Skeletal muscle tissue (tissue), 4 donors: ENCODE results near the gene RARRES1. TPM values are rescaled to one million over a fixed set of nuclear protein-coding genes. Genes with fewer than 3 reads are reported as not detected.
A peak's percentile ranks its signal among the peaks of the same experiment; 100 is the strongest.

Source experiments
- H3K27ac ChIP-seq: one replicate; pipeline ENCODE4 v1.7.0; 2013; ENCODE audit warnings: mild to moderate bottlenecking, low read depth, low read length, inconsistent platforms
- H3K27me3 ChIP-seq, 3 donors: one replicate each; pipeline ENCODE4 v1.7.0; 2013; ENCODE audit warnings: low read length in 3 of 3; ENCODE audit not compliant: control insufficient read depth in 3 of 3, insufficient read depth in 3 of 3
- H3K36me3 ChIP-seq, 3 donors: one replicate each; pipeline ENCODE4 v1.7.0; 2013; ENCODE audit warnings: low read length in 3 of 3; ENCODE audit not compliant: control insufficient read depth in 3 of 3, insufficient read depth in 3 of 3
- H3K4me1 ChIP-seq, 3 donors: one replicate each; pipeline ENCODE4 v1.7.0; 2013; ENCODE audit warnings: low read length in 3 of 3, mild to moderate bottlenecking in 3 of 3; ENCODE audit not compliant: control insufficient read depth in 3 of 3, insufficient read depth in 3 of 3
- H3K4me3 ChIP-seq, 3 donors: one replicate each; pipeline ENCODE4 v1.7.0; 2013; ENCODE audit warnings: low read length in 3 of 3
- H3K9ac ChIP-seq, 3 donors: one replicate each; pipeline ENCODE4 v1.7.0; 2013; ENCODE audit warnings: low read length in 3 of 3, mild to moderate bottlenecking in 3 of 3, moderate library complexity in 2 of 3, low read depth in 1 of 3
- H3K9me3 ChIP-seq, 3 donors: one replicate each; pipeline ENCODE4 v1.7.0; 2013; ENCODE audit warnings: low read length in 3 of 3; ENCODE audit not compliant: control insufficient read depth in 3 of 3
- total RNA-seq: library from RNA; depleted of rRNA; stranded (reverse); fragments of >200 nt; gene quantifications from one replicate; pipeline ENCODE4 v1.2.3, GENCODE V29; 2014
- donor health status: Osteomylitis.

RARRES1 gene
- total RNA-seq, 1 donor from 2014 or later = 1.6 TPM

DNA sequence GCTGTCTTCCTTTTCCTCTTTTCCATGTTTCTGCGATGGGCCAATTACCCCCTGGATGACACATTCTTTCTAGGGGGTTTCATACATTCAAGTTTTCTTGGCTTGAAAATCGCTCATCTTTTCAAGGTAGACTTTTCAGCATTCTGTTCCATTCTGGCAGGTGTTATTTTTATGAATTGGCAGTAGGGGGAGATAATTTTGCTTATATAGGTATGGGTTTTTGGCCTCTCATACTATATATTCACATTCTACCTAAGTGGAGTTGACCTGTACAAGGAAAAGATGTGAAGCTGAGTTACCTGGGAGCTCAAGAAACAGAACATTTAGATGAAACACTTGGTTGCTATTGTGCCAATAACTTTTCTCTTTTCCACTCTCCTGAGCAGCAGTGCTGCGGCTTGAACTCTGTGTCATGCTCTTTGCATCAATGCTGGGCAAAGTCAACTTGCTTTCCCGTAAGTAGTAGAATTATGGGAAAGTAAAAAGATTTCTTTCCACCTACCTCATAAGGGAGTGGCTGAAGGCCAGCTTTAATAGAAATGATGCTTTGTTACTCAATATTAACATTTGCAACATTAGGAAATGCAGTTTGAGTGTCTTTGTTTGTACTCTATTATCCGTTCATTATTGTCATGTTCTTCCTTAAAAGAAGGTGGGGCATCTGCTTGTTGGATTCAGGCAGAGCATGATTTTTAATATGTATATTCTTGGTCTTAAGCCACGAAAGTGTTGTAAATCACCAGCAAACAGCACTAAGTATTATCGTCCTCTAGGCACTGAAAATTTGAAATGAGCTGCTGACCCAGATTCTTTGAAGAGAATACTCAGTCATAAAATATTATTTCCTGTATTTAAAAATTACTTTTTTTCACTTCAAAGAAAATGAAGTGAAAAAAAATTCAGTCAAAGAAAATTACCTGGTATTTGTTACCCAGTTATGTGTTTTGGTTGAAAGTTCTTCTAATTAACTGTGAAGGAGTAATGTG lies 41.9 kb upstream of the RARRES1 start:
- no peak overlapping the region for H3K27ac ChIP-seq
- no peak overlapping the region for H3K4me3 ChIP-seq

DNA sequence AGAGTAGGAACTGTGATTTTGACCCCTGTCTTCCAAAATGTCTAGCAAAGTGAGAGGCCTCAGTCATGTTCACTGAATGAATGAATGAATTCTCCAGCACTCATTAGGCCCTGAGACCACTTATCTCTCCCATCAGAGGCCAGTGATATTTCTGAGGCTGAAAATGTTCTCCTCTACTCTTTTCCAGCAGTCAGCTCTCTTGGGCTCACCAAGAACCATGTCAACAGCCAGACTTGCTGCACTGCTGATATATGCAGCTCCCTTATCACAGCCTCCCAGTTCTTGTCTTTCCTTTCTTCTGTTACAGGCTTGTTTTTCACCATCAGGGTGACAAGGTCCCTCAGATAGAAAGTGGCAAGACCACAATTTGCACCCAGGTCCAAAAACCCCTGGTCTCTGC lies 40.9 kb upstream of the RARRES1 start:
- no peaks in the 10 kb centered on the region for H3K27me3 ChIP-seq
- H3K4me3 ChIP-seq = no peak overlapping the region
- H3K27ac ChIP-seq = no peak overlapping the region
- H3K9me3 ChIP-seq = no peaks in the 10 kb centered on the region
- H3K36me3 ChIP-seq = no peaks in the 10 kb centered on the region
- H3K9ac ChIP-seq = no peak overlapping the region
- H3K4me1 ChIP-seq = peaks cover 7 to 20% (median 12%) of the 10 kb centered on the region in 3 donors

More for the DNA sequence above, 41.9 kb upstream of the RARRES1 start:
- Histone ChIP-seq H3K9ac (no peak overlapping the region), H3K36me3 (no peaks in the 10 kb centered on the region), H3K9me3 (no peaks in the 10 kb centered on the region), H3K27me3 (no peaks in the 10 kb centered on the region), H3K4me1 (peaks cover 0 to 11% (median 3%) of the 10 kb centered on the region in 3 donors)

DNA sequence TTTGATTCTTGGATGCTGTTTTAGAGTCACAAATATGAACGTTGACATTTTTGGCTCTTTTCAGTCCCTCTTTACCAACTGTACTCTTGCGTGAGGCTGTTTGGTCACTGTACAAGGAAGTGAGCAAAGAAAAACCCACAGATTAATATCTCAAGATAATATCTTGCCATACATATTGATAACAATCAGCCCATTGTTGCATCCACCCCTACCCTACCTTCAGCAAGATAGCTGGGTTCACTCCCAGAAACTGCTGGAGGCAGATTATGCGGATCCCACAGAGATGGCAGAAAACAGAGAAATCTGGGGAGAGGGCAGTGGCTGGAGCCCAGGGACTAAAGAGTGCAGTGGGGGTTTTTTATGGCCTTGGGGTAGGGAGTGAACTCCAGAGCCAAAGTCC lies 39.7 kb upstream of the RARRES1 start:
- H3K9me3 ChIP-seq = no peaks in the 10 kb centered on the region
- peaks cover 12 to 25% (median 18%) of the 10 kb centered on the region in 3 donors for H3K4me1 ChIP-seq
- no peaks in the 10 kb centered on the region for H3K27me3 ChIP-seq
- no peak overlapping the region for H3K4me3 ChIP-seq
- no peaks in the 10 kb centered on the region for H3K36me3 ChIP-seq
- no peak overlapping the region for H3K9ac ChIP-seq
- no peak overlapping the region for H3K27ac ChIP-seq

DNA sequence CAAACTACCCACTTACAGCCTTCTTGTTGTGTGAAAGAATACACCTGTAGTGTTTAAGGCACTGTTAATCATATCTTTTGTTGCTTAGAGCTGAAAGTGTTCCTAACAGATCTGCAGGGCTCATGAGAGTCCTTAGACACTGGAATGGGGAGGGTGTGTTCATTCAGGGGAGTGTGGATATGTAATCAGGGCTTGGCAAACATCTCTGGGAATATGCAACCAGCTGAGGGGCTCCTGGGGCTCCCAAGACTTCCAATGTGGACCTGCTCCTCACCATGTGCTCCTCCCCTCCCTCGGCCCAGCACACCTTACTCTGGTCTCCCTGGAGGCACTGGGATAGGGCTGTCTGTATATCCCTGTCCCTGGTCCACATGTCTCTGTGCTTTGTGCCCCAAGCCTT lies 39.3 kb upstream of the RARRES1 start:
- H3K4me1 ChIP-seq = peaks cover 12 to 25% (median 18%) of the 10 kb centered on the region in 3 donors
- H3K9ac ChIP-seq = no peak overlapping the region
- H3K27ac ChIP-seq = no peak overlapping the region
- H3K4me3 ChIP-seq = no peak overlapping the region
- no peaks in the 10 kb centered on the region for H3K27me3 ChIP-seq
- no peaks in the 10 kb centered on the region for H3K36me3 ChIP-seq
- no peaks in the 10 kb centered on the region for H3K9me3 ChIP-seq

DNA sequence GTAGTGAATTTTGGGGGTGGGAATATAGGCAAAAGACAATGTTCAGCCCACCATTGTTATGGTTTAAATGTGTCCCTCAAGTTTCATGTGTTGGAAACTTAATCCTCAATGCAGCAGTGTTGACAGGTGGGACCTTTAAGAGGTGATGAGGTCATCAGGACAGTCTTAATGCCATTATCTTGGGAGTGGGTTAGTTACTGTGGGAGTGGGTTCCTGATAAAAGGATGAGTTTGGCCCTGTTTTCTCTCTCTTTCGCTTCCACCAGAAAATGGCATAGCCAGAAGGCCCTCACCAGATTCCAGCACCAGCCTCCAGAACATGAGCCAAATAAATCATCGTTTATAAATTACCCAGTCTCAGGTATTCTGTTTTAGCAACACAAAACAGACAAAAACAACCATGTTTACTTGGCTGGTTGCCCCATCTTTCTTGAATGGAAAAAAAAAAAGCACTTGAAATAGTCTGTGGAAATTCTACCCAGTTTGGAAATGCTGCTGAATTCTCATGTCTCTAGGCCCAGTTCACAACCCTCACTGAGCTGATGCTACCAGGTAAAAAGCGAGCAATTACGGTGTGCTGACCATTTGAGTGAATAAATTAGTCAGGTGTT lies 38.6 kb upstream of the RARRES1 start:
- no peaks in the 10 kb centered on the region for H3K36me3 ChIP-seq
- H3K9ac ChIP-seq = no peak overlapping the region
- no peak overlapping the region for H3K4me3 ChIP-seq
- no peaks in the 10 kb centered on the region for H3K27me3 ChIP-seq
- H3K4me1 ChIP-seq = peaks cover 12 to 25% (median 18%) of the 10 kb centered on the region in 3 donors
- no peaks in the 10 kb centered on the region for H3K9me3 ChIP-seq
- H3K27ac ChIP-seq = no peak overlapping the region

DNA sequence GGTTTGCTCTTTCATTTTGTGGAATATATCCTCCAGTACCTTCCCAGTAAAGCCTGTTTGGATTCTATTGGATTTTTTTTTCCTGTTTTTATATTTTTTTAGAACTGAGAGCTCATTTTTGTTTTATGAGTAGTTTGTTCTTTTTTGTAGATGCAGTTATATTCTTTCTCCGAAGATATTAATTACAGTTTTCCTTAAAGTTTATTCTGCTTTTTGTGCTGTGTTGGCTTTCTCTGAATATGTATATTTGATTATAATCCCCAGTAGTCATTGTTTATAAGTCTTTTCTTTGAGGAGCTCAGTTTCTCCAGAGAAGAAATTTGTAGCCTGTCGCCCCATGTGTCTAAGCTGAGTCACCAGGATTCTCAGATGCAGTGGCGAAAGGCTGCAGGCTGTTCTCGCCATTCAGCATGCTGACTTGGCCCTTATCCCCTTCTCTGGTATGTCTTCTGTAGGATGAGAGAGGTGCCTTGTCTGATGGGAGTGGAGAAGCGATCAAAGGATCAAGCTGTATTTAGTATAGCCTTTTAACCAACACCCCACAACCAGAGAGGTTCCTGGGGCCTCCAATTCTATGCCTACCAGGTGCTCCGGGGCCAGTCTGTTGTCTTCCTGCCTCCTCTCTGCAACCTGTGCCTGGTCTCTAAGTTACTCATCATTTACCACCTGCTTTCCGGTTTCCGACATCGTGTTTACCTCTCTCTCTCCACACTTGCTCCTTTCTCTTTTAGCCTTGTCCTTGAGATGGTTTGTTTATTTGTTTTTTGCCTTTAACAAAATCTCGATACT lies 37.9 kb upstream of the RARRES1 start:
- Histone ChIP-seq H3K36me3 (no peaks in the 10 kb centered on the region), H3K27ac (peak overlapping the region; percentile 41), H3K4me3 (peak overlapping the region in 1 of 3 donors; percentile 23), H3K9me3 (no peaks in the 10 kb centered on the region), H3K4me1 (peaks cover 12 to 25% (median 18%) of the 10 kb centered on the region in 3 donors), H3K9ac (no peak overlapping the region), H3K27me3 (no peaks in the 10 kb centered on the region)

DNA sequence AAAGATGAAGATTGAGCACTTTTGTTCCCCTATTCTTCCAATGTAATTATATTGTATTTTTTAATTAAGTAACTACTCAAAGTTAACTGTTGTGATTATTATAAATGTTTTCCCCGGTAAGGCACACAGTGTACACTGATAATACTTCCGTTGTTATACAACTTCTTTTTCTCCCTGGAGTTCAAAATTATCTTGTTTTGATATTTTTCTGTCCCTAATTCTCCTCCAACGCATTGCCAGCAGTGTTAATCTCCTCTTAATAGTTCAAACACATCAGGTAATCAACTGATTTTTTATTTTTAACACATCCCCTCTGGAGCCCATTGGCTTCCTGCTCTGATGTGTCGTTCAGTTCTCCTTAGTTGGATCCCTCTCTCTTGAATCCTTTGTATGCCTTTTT lies 37.3 kb upstream of the RARRES1 start:
- Histone ChIP-seq H3K9ac (no peak overlapping the region), H3K4me1 (peaks cover 12 to 25% (median 18%) of the 10 kb centered on the region in 3 donors), H3K9me3 (no peaks in the 10 kb centered on the region), H3K4me3 (peak overlapping the region in 1 of 3 donors; percentile 23), H3K36me3 (no peaks in the 10 kb centered on the region), H3K27ac (peak overlapping the region; percentile 41), H3K27me3 (no peaks in the 10 kb centered on the region)

DNA sequence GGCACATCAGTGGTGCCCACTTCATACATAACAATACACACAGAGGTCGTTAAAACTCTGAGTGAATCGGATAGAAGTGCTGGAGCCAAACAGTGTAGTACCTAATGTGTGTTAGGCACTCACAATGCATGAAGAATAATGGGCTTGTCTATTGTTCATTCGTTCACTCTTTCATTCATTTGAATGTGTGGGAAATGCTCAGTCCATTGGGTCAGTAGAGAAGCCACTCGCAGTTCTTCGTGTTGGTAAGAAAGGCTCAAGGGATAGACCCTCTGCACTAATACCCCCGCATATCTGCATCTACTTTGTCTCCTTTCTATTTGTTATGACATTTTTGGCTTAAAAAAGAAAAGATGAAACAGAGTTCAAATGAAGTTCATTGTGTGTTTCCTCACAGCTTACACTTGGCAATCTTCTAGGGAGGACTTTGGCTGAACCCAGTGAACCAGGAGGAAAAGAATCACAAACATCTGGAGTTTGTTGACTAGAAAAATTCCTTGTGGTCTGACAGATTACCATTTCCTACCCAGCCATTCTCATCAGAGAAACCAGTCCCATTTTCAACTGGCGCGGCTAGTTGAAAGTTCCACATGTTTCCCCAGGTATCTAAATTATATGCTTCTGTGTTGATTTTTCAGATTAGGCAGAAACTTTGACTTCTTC lies 36.8 kb upstream of the RARRES1 start:
- Histone ChIP-seq H3K27ac (peak overlapping the region; percentile 75), H3K9ac (no peak overlapping the region), H3K4me3 (peak overlapping the region in 2 of 3 donors; percentile 2 to 61)

DNA sequence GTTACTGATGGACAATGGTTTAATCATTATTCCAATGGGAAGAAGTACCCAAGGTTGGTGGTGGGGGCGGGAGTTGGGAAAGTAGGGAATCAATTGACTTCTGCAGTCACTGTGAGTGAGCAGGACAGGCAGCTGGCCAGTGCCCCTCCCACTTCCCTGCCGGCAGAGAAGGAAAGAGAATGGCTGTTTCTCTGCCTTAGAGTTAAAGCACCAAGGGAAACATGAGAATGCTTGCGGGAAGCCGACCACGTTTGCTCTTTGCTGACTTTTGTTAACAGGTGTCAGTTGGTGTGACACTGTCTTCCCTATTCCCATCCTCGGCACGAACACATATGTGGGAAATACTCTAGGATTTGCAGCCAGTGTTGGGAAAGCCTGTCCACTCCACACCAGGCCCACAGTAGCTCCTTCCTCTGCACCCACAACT lies 36.1 kb upstream of the RARRES1 start:
- H3K4me3 ChIP-seq = peak overlapping the region; percentile 2 to 61 (median 60)
- no peaks in the 10 kb centered on the region for H3K9me3 ChIP-seq
- H3K36me3 ChIP-seq = no peaks in the 10 kb centered on the region
- H3K4me1 ChIP-seq = peaks cover 13 to 25% (median 18%) of the 10 kb centered on the region in 3 donors
- H3K27ac ChIP-seq = peak overlapping the region; percentile 75
- peak overlapping the region in 2 of 3 donors; percentile 5 to 37 for H3K9ac ChIP-seq
- no peaks in the 10 kb centered on the region for H3K27me3 ChIP-seq

More for the DNA sequence above, 36.8 kb upstream of the RARRES1 start:
- Histone ChIP-seq H3K9me3 (no peaks in the 10 kb centered on the region), H3K4me1 (peaks cover 12 to 25% (median 18%) of the 10 kb centered on the region in 3 donors), H3K27me3 (no peaks in the 10 kb centered on the region), H3K36me3 (no peaks in the 10 kb centered on the region)
